ENCODE data around the gene TTC28. TPM values are rescaled to one million over a fixed set of nuclear protein-coding genes. Genes with fewer than 3 reads are reported as not detected.

The TTC28 gene
- total RNA-seq, 2 experiments from 2014 or later = 1.6 to 1.9 TPM

- intact Hi-C loops (cut with micrococcal nuclease) = no loop called here
Measured at GRCh38 chr22:28283068-28283654, 396.5 kb downstream of the TTC28 start.

GRCh38 chr22:28282405-28283067, 397.1 kb downstream of the TTC28 start:
- Mint-ChIP-seq H3K36me3 (ENCODE audit: low read depth) (no peaks in the 10 kb centered on the region), H3K27me3 (ENCODE audit: low read depth) (no peaks in the 10 kb centered on the region), H3K4me3 (no peak overlapping the region), H3K9me3 (no peaks in the 10 kb centered on the region), H3K27ac (no peak overlapping the region), H3K4me1 (ENCODE audit: low read depth) (no peaks in the 10 kb centered on the region)
- intact Hi-C loops (cut with micrococcal nuclease) = no loop called here
- no peak for DNase-seq
- CTCF ChIA-PET = interaction anchor here (0.7 kb wide), 1 partner anchor 319 kb away, joined by 4 read pairs; no protein-coding TSS in a partner anchor

More at GRCh38 chr22:28283068-28283654, 396.5 kb downstream of the TTC28 start:
- CTCF ChIA-PET = interaction anchor here (0.7 kb wide), 1 partner anchor 319 kb away, joined by 4 read pairs; no protein-coding TSS in a partner anchor
- Mint-ChIP-seq H3K9me3 (no peaks in the 10 kb centered on the region), H3K27me3 (ENCODE audit: low read depth) (no peaks in the 10 kb centered on the region), H3K4me3 (no peak overlapping the region), H3K4me1 (ENCODE audit: low read depth) (no peaks in the 10 kb centered on the region), H3K27ac (no peak overlapping the region), H3K36me3 (ENCODE audit: low read depth) (no peaks in the 10 kb centered on the region)
- DNase-seq = no peak

- H3K36me3 Mint-ChIP-seq (ENCODE audit: low read depth) = no peaks in the 10 kb centered on the region
- CTCF ChIA-PET = no interaction called here
- H3K27ac Mint-ChIP-seq = no peak overlapping the region
- H3K27me3 Mint-ChIP-seq (ENCODE audit: low read depth) = no peaks in the 10 kb centered on the region
- no peaks in the 10 kb centered on the region for H3K4me1 Mint-ChIP-seq (ENCODE audit: low read depth)
- H3K4me3 Mint-ChIP-seq = no peak overlapping the region
- no peaks in the 10 kb centered on the region for H3K9me3 Mint-ChIP-seq
- intact Hi-C loops (cut with micrococcal nuclease) = no loop called here
- DNase-seq = no peak
Measured at GRCh38 chr22:28279888-28280287, 399.8 kb downstream of the TTC28 start.

- H3K9me3 Mint-ChIP-seq = no peaks in the 10 kb centered on the region
- H3K36me3 Mint-ChIP-seq (ENCODE audit: low read depth) = no peaks in the 10 kb centered on the region
- no peak overlapping the region for H3K27ac Mint-ChIP-seq
- DNase-seq = no peak
- H3K27me3 Mint-ChIP-seq (ENCODE audit: low read depth) = no peaks in the 10 kb centered on the region
- no peaks in the 10 kb centered on the region for H3K4me1 Mint-ChIP-seq (ENCODE audit: low read depth)
- intact Hi-C loops (cut with micrococcal nuclease) = no loop called here
- CTCF ChIA-PET = no interaction called here
- H3K4me3 Mint-ChIP-seq = no peak overlapping the region
Measured at GRCh38 chr22:28269277-28269676, 410.4 kb downstream of the TTC28 start.

- peaks cover 2% of the 10 kb centered on the region for H3K9me3 Mint-ChIP-seq
- no peaks in the 10 kb centered on the region for H3K27me3 Mint-ChIP-seq (ENCODE audit: low read depth)
- intact Hi-C loops (cut with micrococcal nuclease) = no loop called here
- H3K4me1 Mint-ChIP-seq (ENCODE audit: low read depth) = no peaks in the 10 kb centered on the region
- H3K4me3 Mint-ChIP-seq = no peak overlapping the region
- CTCF ChIA-PET = no interaction called here
- H3K27ac Mint-ChIP-seq = no peak overlapping the region
- DNase-seq = no peak
- no peaks in the 10 kb centered on the region for H3K36me3 Mint-ChIP-seq (ENCODE audit: low read depth)
Measured at GRCh38 chr22:28268850-28269249, 410.8 kb downstream of the TTC28 start.

- CTCF ChIA-PET = no interaction called here
- H3K4me3 Mint-ChIP-seq = no peak overlapping the region
- H3K27me3 Mint-ChIP-seq (ENCODE audit: low read depth) = no peaks in the 10 kb centered on the region
- H3K27ac Mint-ChIP-seq = no peak overlapping the region
- no peaks in the 10 kb centered on the region for H3K4me1 Mint-ChIP-seq (ENCODE audit: low read depth)
- DNase-seq = no peak
- H3K9me3 Mint-ChIP-seq = peaks cover 2% of the 10 kb centered on the region
- H3K36me3 Mint-ChIP-seq (ENCODE audit: low read depth) = no peaks in the 10 kb centered on the region
- intact Hi-C loops (cut with micrococcal nuclease) = no loop called here
Measured at GRCh38 chr22:28268171-28268570, 411.5 kb downstream of the TTC28 start.

GRCh38 chr22:28260619-28261018, 419.0 kb downstream of the TTC28 start:
- intact Hi-C loops (cut with micrococcal nuclease) = no loop called here
- Mint-ChIP-seq H3K27me3 (ENCODE audit: low read depth) (no peaks in the 10 kb centered on the region), H3K4me1 (ENCODE audit: low read depth) (no peaks in the 10 kb centered on the region), H3K27ac (no peak overlapping the region), H3K36me3 (ENCODE audit: low read depth) (no peaks in the 10 kb centered on the region), H3K9me3 (peaks cover 2% of the 10 kb centered on the region), H3K4me3 (no peak overlapping the region)
- CTCF ChIA-PET = no interaction called here
- no peak for DNase-seq

GRCh38 chr22:28259774-28260312, 419.8 kb downstream of the TTC28 start:
- CTCF ChIA-PET = no interaction called here
- Mint-ChIP-seq H3K4me3 (no peak overlapping the region), H3K9me3 (peaks cover 2% of the 10 kb centered on the region), H3K27ac (no peak overlapping the region), H3K36me3 (ENCODE audit: low read depth) (no peaks in the 10 kb centered on the region), H3K27me3 (ENCODE audit: low read depth) (no peaks in the 10 kb centered on the region), H3K4me1 (ENCODE audit: low read depth) (no peaks in the 10 kb centered on the region)
- intact Hi-C loops (cut with micrococcal nuclease) = no loop called here
- DNase-seq = no peak

GRCh38 chr22:28254396-28254795, 425.2 kb downstream of the TTC28 start:
- Mint-ChIP-seq H3K4me3 (no peak overlapping the region), H3K36me3 (ENCODE audit: low read depth) (no peaks in the 10 kb centered on the region), H3K27ac (no peak overlapping the region), H3K27me3 (ENCODE audit: low read depth) (no peaks in the 10 kb centered on the region), H3K4me1 (ENCODE audit: low read depth) (no peaks in the 10 kb centered on the region), H3K9me3 (no peaks in the 10 kb centered on the region)
- intact Hi-C loops (cut with micrococcal nuclease) = no loop called here
- no peak for DNase-seq
- CTCF ChIA-PET = interaction anchor here (1.0 kb wide), 1 partner anchor 9 kb away, joined by 5 read pairs; no protein-coding TSS in a partner anchor

GRCh38 chr22:28252539-28252938, 427.1 kb downstream of the TTC28 start:
- intact Hi-C loops (cut with micrococcal nuclease) = no loop called here
- no peaks in the 10 kb centered on the region for H3K36me3 Mint-ChIP-seq (ENCODE audit: low read depth)
- DNase-seq = no peak
- H3K27me3 Mint-ChIP-seq (ENCODE audit: low read depth) = no peaks in the 10 kb centered on the region
- H3K27ac Mint-ChIP-seq = no peak overlapping the region
- H3K4me3 Mint-ChIP-seq = no peak overlapping the region
- H3K4me1 Mint-ChIP-seq (ENCODE audit: low read depth) = no peaks in the 10 kb centered on the region
- H3K9me3 Mint-ChIP-seq = no peaks in the 10 kb centered on the region
- CTCF ChIA-PET = interaction anchor here (0.6 to 1.2 kb wide), 2 partner anchors 122 to 188 kb away, joined by 3 read pairs; no protein-coding TSS in a partner anchor

- H3K27me3 Mint-ChIP-seq (ENCODE audit: low read depth) = no peaks in the 10 kb centered on the region
- no peak for DNase-seq
- intact Hi-C loops (cut with micrococcal nuclease) = no loop called here
- H3K27ac Mint-ChIP-seq = no peak overlapping the region
- no peaks in the 10 kb centered on the region for H3K9me3 Mint-ChIP-seq
- no peak overlapping the region for H3K4me3 Mint-ChIP-seq
- H3K36me3 Mint-ChIP-seq (ENCODE audit: low read depth) = no peaks in the 10 kb centered on the region
- no peaks in the 10 kb centered on the region for H3K4me1 Mint-ChIP-seq (ENCODE audit: low read depth)
- CTCF ChIA-PET = interaction anchor here (0.6 kb wide), 1 partner anchor 609 kb away, joined by 3 read pairs; no protein-coding TSS in a partner anchor
Measured at GRCh38 chr22:28250036-28250695, 429.5 kb downstream of the TTC28 start.

GRCh38 chr22:28249402-28249801, 430.2 kb downstream of the TTC28 start:
- no peak overlapping the region for H3K4me3 Mint-ChIP-seq
- CTCF ChIA-PET = no interaction called here

More at GRCh38 chr22:28249402-28249801, 430.2 kb downstream of the TTC28 start:
- Mint-ChIP-seq H3K27me3 (ENCODE audit: low read depth) (no peaks in the 10 kb centered on the region), H3K36me3 (ENCODE audit: low read depth) (no peaks in the 10 kb centered on the region), H3K9me3 (no peaks in the 10 kb centered on the region), H3K4me1 (ENCODE audit: low read depth) (no peaks in the 10 kb centered on the region), H3K27ac (no peak overlapping the region)
- no peak for DNase-seq
- intact Hi-C loops (cut with micrococcal nuclease) = no loop called here

Data from activated naive CD4-positive, alpha-beta T cell treated with anti-CD3 and anti-CD28 coated beads for 36 hours (primary cell).